HepG2 (cell line): ENCODE data around the gene ELOVL5. TPM values are rescaled to one million over a fixed set of nuclear protein-coding genes. Genes with fewer than 3 reads are reported as not detected.

ENCODE experiments used
- ARID5B ChIP-seq: IDR thresholded peaks from 2 replicates; pipeline ENCODE4 v1.4.0; 2020; ENCODE audit warnings: mild to moderate bottlenecking, missing genetic modification reagents
- CEBPG ChIP-seq: IDR thresholded peaks from 2 replicates; pipeline ENCODE4 v1.6.1; 2016
- CREB1 ChIP-seq, 2 experiments: fragments of 450-650 bp in 1 of 2; IDR thresholded peaks; 2 replicates each; pipeline ENCODE4 v1.6.1; 2016 to 2017; ENCODE audit warnings: control low read depth in 1 of 2, mild to moderate bottlenecking in 1 of 2, missing compliant biosample characterization in 1 of 2, missing genetic modification characterization in 1 of 2
- FOXP4 ChIP-seq: sonication (generic); formaldehyde crosslinking; IDR thresholded peaks from 2 replicates; pipeline ENCODE4 v1.4.0; 2020; ENCODE audit warnings: missing genetic modification reagents
- GTF3A ChIP-seq: sonication (generic); formaldehyde crosslinking; conservative IDR thresholded peaks from 2 replicates; pipeline ENCODE4 v1.4.0; 2020; ENCODE audit warnings: mild to moderate bottlenecking, missing genetic modification reagents
- HDAC2 ChIP-seq: sonication (generic); formaldehyde crosslinking; IDR thresholded peaks from 2 replicates; pipeline ENCODE4 v1.4.0; 2020; ENCODE audit warnings: missing genetic modification reagents
- IRF2 ChIP-seq: IDR thresholded peaks from 2 replicates; pipeline ENCODE4 v1.6.1; 2018; ENCODE audit warnings: missing genetic modification reagents, missing compliant biosample characterization
- PHF21A ChIP-seq: sonication (generic); formaldehyde crosslinking; IDR thresholded peaks from 2 replicates; pipeline ENCODE4 v1.5.0; 2020; ENCODE audit warnings: mild to moderate bottlenecking, missing genetic modification reagents
- POLR2A ChIP-seq, 2 experiments: IDR thresholded peaks; 2 replicates each; pipeline ENCODE4 v1.6.1; 2011; ENCODE audit warnings: low read depth in 2 of 2, low read length in 2 of 2, mild to moderate bottlenecking in 1 of 2, moderate library complexity in 1 of 2; ENCODE audit not compliant: insufficient read depth in 1 of 2
- TBX2 ChIP-seq: sonication (generic); formaldehyde crosslinking; IDR thresholded peaks from 2 replicates; pipeline ENCODE4 v1.5.0; 2020; ENCODE audit warnings: missing genetic modification reagents, mild to moderate bottlenecking, borderline replicate concordance
- ZHX1 ChIP-seq: sonication (generic); formaldehyde crosslinking; IDR thresholded peaks from 2 replicates; pipeline ENCODE4 v1.8.1; 2022; ENCODE audit warnings: low read depth, mild to moderate bottlenecking, missing genetic modification reagents
- ZNF362 ChIP-seq: sonication (generic); formaldehyde crosslinking; IDR thresholded peaks from 2 replicates; pipeline ENCODE4 v1.4.0; 2020; ENCODE audit warnings: missing genetic modification reagents, mild to moderate bottlenecking, borderline replicate concordance
- ZNF710 ChIP-seq: sonication (generic); formaldehyde crosslinking; IDR thresholded peaks from 2 replicates; pipeline ENCODE4 v1.5.0; 2020; ENCODE audit warnings: mild to moderate bottlenecking, missing genetic modification reagents, borderline replicate concordance
- ZNF740 ChIP-seq: sonication (generic); formaldehyde crosslinking; IDR thresholded peaks from 2 replicates; pipeline ENCODE4 v1.4.0; 2020; ENCODE audit warnings: missing genetic modification reagents
- polyA plus RNA-seq, 8 experiments: library from polyadenylated mRNA; depleted of rRNA in 3 of 8; stranded (reverse) in 7 of 8; unstranded in 1 of 8; fragments of >200 nt; fragmentation: Illumina TruSeq in 4 of 8; extraction: Trizol in 4 of 8; gene quantifications; 2 replicates each; pipeline versions ENCODE4 v1.2.1 to v1.2.3, GENCODE V29; 2011 to 2016; ENCODE audit warnings: low read depth in 4 of 8, missing spikeins in 1 of 8, mixed read lengths in 1 of 8; ENCODE audit not compliant: insufficient read depth in 1 of 8
- total RNA-seq, 5 experiments: library from RNA; depleted of rRNA; stranded (reverse); fragments of >200 nt; fragmentation: Illumina TruSeq; extraction: Trizol; gene quantifications; 2 replicates each; pipeline ENCODE4 v1.2.3, GENCODE V29; 2016; ENCODE audit warnings: low read depth in 1 of 5

The ELOVL5 gene
- total and polyA plus RNA-seq, 2 of the 13 experiments (the other 11 are each of a cell fraction or from before 2014, with no cell fraction given): 50.1 to 72.4 TPM

GRCh38 chr6:53360093-53360912 is 11.6 kb upstream of the ELOVL5 start (continued):
- TF ChIP-seq CREB1 (IDR thresholded peaks at IDR 0.05): no peak
- peak; percentile 29 for TF ChIP-seq CREB1 (CRISPR knock-in tag; IDR thresholded peaks at IDR 0.05)
- TF ChIP-seq ZNF710 (CRISPR knock-in tag): peak; percentile 73; the same call in 1 of the 2 replicates
- peak; percentile 40; the same call in 1 of the 2 replicates for TF ChIP-seq TBX2 (CRISPR knock-in tag)
- TF ChIP-seq ZNF362: peak; percentile 17; the same call in 1 of the 2 replicates
- TF ChIP-seq PHF21A (CRISPR knock-in tag): no peak
- peak; percentile 50; the same call in 1 of the 2 replicates for TF ChIP-seq IRF2 (CRISPR knock-in tag)
- 0 out of 4 replicates have a peak, but pooled peaks of 1 of the 2 experiments have one; percentile 39 for TF ChIP-seq POLR2A (IDR thresholded peaks at IDR 0.05; ENCODE audit: insufficient read depth in 1 of 2, low read depth in 2 of 2, low read length in 2 of 2)
- peak; percentile 76 for TF ChIP-seq ARID5B
- peak; percentile 48; the same call in 1 of the 2 replicates for TF ChIP-seq CEBPG
- peak; percentile 41; the same call in 1 of the 2 replicates for TF ChIP-seq HDAC2 (CRISPR knock-in tag)
- TF ChIP-seq ZHX1 (CRISPR knock-in tag): 0 out of 2 replicates have a peak, but pooled peaks have one; percentile 19
- no peak; the same call in 1 of the 2 replicates for TF ChIP-seq GTF3A (CRISPR knock-in tag)
- no peak for TF ChIP-seq ZNF740 (CRISPR knock-in tag)
- TF ChIP-seq FOXP4: peak; percentile 18; the same call in 1 of the 2 replicates
